ENCODE data around the gene SMIM45.

The SMIM45 gene

DNA sequence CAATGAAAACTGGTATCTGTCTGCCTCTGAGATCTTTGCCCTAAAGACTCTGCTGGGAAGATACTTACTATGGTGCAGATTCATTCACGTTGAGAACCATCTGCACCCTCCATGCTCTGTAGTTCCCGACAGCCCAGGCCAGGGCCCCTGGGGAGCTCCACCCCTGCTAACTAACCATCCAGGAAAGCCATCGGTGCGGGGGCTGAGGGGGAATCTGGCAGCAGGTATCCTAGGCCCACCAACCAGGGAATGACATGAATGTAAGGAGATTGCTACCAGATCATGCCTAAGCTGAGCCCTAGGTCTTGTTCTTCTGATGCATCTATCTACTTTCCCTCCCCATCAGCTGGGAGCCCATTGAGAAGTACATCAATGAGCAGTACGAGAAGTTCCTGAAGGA is 35.3 kb downstream of the SMIM45 start:
- Histone ChIP-seq H2BK5ac (ENCODE audit: low read depth, low read length) (no peak overlapping the region), H3K36me3 (ENCODE audit: control insufficient read depth in 2 of 4, insufficient read depth in 4 of 4, low read length in 3 of 4) (peaks cover 8 to 26% (median 14%) of the 10 kb centered on the region in 4 experiments; a peak in 7 of 8 replicates), H3K27ac (ENCODE audit: low read depth, low read length) (no peak overlapping the region), H3K4me3 (ENCODE audit: extremely low read depth in 1 of 4, insufficient read depth in 2 of 4, low read depth in 3 of 4, low read length in 4 of 4) (no peak overlapping the region), H4K91ac (replicated peaks; ENCODE audit: insufficient read length, low read length) (no peak overlapping the region), H3K18ac (ENCODE audit: extremely low read depth, low read length) (no peak overlapping the region), H3K9me3 (ENCODE audit: insufficient read depth in 2 of 2, low read depth in 1 of 2, low read length in 1 of 2) (no peaks in the 10 kb centered on the region), H3K9ac (replicated peaks in 1 of 4; ENCODE audit: extremely low read depth in 1 of 4, low read depth in 3 of 4, low read length in 3 of 4) (no peak overlapping the region), H4K8ac (ENCODE audit: extremely low read depth, insufficient read depth, low read length) (no peak overlapping the region), H4K20me1 (replicated peaks in 1 of 2; ENCODE audit: control insufficient read depth in 1 of 2, insufficient read depth in 2 of 2, low read length in 2 of 2) (peaks cover 1 to 5% of the 10 kb centered on the region in 2 experiments), H3K4me1 (replicated peaks in 1 of 4; ENCODE audit: control insufficient read depth in 3 of 4, insufficient read depth in 4 of 4, low read length in 3 of 4) (no peaks in the 10 kb centered on the region), H2BK15ac (ENCODE audit: low read length) (no peak overlapping the region), H2BK12ac (ENCODE audit: low read depth, low read length) (no peak overlapping the region), H4K5ac (ENCODE audit: insufficient read length, low read depth, low read length) (no peak overlapping the region), H3K23me2 (ENCODE audit: low read depth, low read length) (no peaks in the 10 kb centered on the region), H2AFZ (ENCODE audit: low read length) (no peak overlapping the region), H3K56ac (replicated peaks; ENCODE audit: insufficient read length, low read depth, low read length) (no peak overlapping the region), H3K4ac (replicated peaks; ENCODE audit: insufficient read length, low read depth, low read length) (no peak overlapping the region), H2BK20ac (ENCODE audit: low read length) (no peak overlapping the region), H2BK120ac (replicated peaks; ENCODE audit: low read depth, low read length) (no peak overlapping the region), H3K79me1 (ENCODE audit: low read depth, low read length) (no peaks in the 10 kb centered on the region), H3K4me2 (ENCODE audit: insufficient read depth in 1 of 2, low read depth in 2 of 2, low read length in 2 of 2) (no peak overlapping the region), H3K14ac (ENCODE audit: insufficient read length) (no peak overlapping the region), H3K79me2 (ENCODE audit: control insufficient read depth in 1 of 2, insufficient read depth in 2 of 2, low read length in 2 of 2) (no peaks in the 10 kb centered on the region), H3K27me3 (replicated peaks in 1 of 4; ENCODE audit: control insufficient read depth in 3 of 4, extremely low read depth in 1 of 4, insufficient read depth in 3 of 4, low read length in 3 of 4) (no peaks in the 10 kb centered on the region), H3K23ac (ENCODE audit: insufficient read length) (no peak overlapping the region), H2AK5ac (ENCODE audit: low read depth, low read length) (no peak overlapping the region)
- FAIRE-seq (no peak), DNase-seq (ENCODE audit: low read depth in 1 of 2, low spot score in 2 of 2) (no peak)
- CTCF ChIA-PET (ENCODE audit: partially characterized antibody), result interaction anchor here (1.4 kb wide), 2 partner anchors 10 to 124 kb away, joined by 3 read pairs; no protein-coding TSS in a partner anchor
- 94% methylated on average over 5 of the region's 5 CpGs; no CpG with 5 or more reads in 1 of the 2 experiments for WGBS, 2 experiments (ENCODE audit: extremely low coverage in 1 of 2, insufficient coverage in 1 of 2, insufficient read length in 1 of 2, insufficient replicate concordance in 2 of 2, low coverage in 1 of 2, low lambda C conversion rate in 2 of 2, missing lambda C conversion rate in 1 of 2)
- POLR2A ChIA-PET (ENCODE audit: partially characterized antibody), result interaction anchor here (1.1 to 1.3 kb wide), 2 partner anchors 10 to 12 kb away, joined by 4 read pairs; no protein-coding TSS in a partner anchor
- no peak for TF ChIP-seq PHF8 (conservative IDR thresholded peaks at IDR 0.05; ENCODE audit: low read depth, low read length)

All from H1 (cell line).